SK-N-SH treated with all-trans-retinoic acid at 6 μM for 48 hours (cell line): ENCODE data around the gene KRT78.

Experiments used
- ATAC-seq: fragments of 200-7000 bp; cut with Tn5 transposase; 3 replicates; pipeline ENCODE4 v1.9.1; 2020; ENCODE audit warnings: mild to moderate bottlenecking, moderate library complexity
- ARNTL ChIP-seq: fragments of 450-650 bp; formaldehyde crosslinking; IDR thresholded peaks from 2 replicates; pipeline ENCODE4 v1.5.0; 2020; ENCODE audit warnings: low read depth, mild to moderate bottlenecking, moderate library complexity, borderline replicate concordance
- BACH2 ChIP-seq: fragments of 250-450 bp; sonication (Bioruptor Pico); IDR thresholded peaks from 2 replicates; pipeline ENCODE4 v1.9.0; 2021; ENCODE audit warnings: mild to moderate bottlenecking, borderline replicate concordance
- CSDC2 ChIP-seq: fragments of 250-450 bp; sonication (Bioruptor Pico); IDR thresholded peaks from 2 replicates; pipeline ENCODE4 v1.5.0; 2020; ENCODE audit warnings: mild to moderate bottlenecking, moderate library complexity
- ESRRG ChIP-seq: fragments of 250-450 bp; sonication (Bioruptor Pico); IDR thresholded peaks from 2 replicates; pipeline ENCODE4 v1.6.1; 2021; ENCODE audit warnings: mild to moderate bottlenecking
- GLIS3 ChIP-seq: fragments of 250-450 bp; sonication (Bioruptor Pico); IDR thresholded peaks from 2 replicates; pipeline ENCODE4 v1.5.0; 2020; ENCODE audit warnings: mild to moderate bottlenecking, moderate library complexity
- ISL1 ChIP-seq: fragments of 250-450 bp; sonication (Bioruptor Pico); IDR thresholded peaks from 2 replicates; pipeline ENCODE4 v2.1.2; 2022; ENCODE audit warnings: mild to moderate bottlenecking, moderate library complexity
- OSR1 ChIP-seq: fragments of 250-450 bp; sonication (Bioruptor Pico); IDR thresholded peaks from 2 replicates; pipeline ENCODE4 v1.8.0; 2022; ENCODE audit warnings: moderate library complexity, mild to moderate bottlenecking, inconsistent platforms
- PPARA ChIP-seq: fragments of 250-450 bp; sonication (Bioruptor Pico); IDR thresholded peaks from 2 replicates; pipeline ENCODE4 v1.5.0; 2020; ENCODE audit warnings: mild to moderate bottlenecking, borderline replicate concordance
- RARB ChIP-seq: fragments of 250-450 bp; sonication (Bioruptor Pico); IDR thresholded peaks from 2 replicates; pipeline ENCODE4 v1.8.0; 2021; ENCODE audit warnings: mild to moderate bottlenecking, moderate library complexity
- TCF4 ChIP-seq: fragments of 250-450 bp; sonication (Bioruptor Pico); IDR thresholded peaks from 2 replicates; pipeline ENCODE4 v1.8.0; 2021; ENCODE audit warnings: mild to moderate bottlenecking, moderate library complexity, borderline replicate concordance
- TOX ChIP-seq: fragments of 250-450 bp; sonication (Bioruptor Pico); IDR thresholded peaks from 2 replicates; pipeline ENCODE4 v1.8.0; 2021; ENCODE audit warnings: mild to moderate bottlenecking, moderate library complexity, borderline replicate concordance
- ZFP3 ChIP-seq: fragments of 250-450 bp; sonication (Bioruptor Pico); IDR thresholded peaks from 2 replicates; pipeline ENCODE4 v1.5.0; 2020; ENCODE audit warnings: mild to moderate bottlenecking, moderate library complexity
- ZFP30 ChIP-seq: fragments of 450-650 bp; formaldehyde crosslinking; IDR thresholded peaks from 2 replicates; pipeline ENCODE4 v1.5.0; 2022; ENCODE audit warnings: mild to moderate bottlenecking, moderate library complexity
- ZNF565 ChIP-seq: fragments of 450-650 bp; formaldehyde crosslinking; conservative IDR thresholded peaks from 2 replicates; pipeline ENCODE4 v1.5.0; 2020; ENCODE audit warnings: low read depth, mild to moderate bottlenecking, moderate library complexity
- ZNF70 ChIP-seq: fragments of 450-650 bp; formaldehyde crosslinking; IDR thresholded peaks from 2 replicates; pipeline ENCODE4 v1.5.0; 2020; ENCODE audit warnings: mild to moderate bottlenecking, moderate library complexity
- ZNF8 ChIP-seq: fragments of 450-650 bp; formaldehyde crosslinking; IDR thresholded peaks from 2 replicates; pipeline ENCODE4 v1.5.0; 2020; ENCODE audit warnings: mild to moderate bottlenecking, moderate library complexity
- TF ChIP-seq, protein P1 (sequence below): fragments of 250-450 bp; sonication (Bioruptor Pico); IDR thresholded peaks from 2 replicates; pipeline ENCODE4 v1.8.0; 2020; ENCODE audit warnings: mild to moderate bottlenecking, moderate library complexity, borderline replicate concordance
- TF ChIP-seq, protein P2 (sequence below): fragments of 250-450 bp; sonication (Bioruptor Pico); IDR thresholded peaks from 2 replicates; pipeline ENCODE4 v1.5.1; 2021; ENCODE audit warnings: mild to moderate bottlenecking, moderate library complexity
- TF ChIP-seq, protein P3 (sequence below): fragments of 250-450 bp; sonication (Bioruptor Pico); IDR thresholded peaks from 2 replicates; pipeline ENCODE4 v1.5.0; 2020; ENCODE audit warnings: mild to moderate bottlenecking, moderate library complexity
- TF ChIP-seq, protein P4 (sequence below): fragments of 250-450 bp; sonication (Bioruptor Pico); IDR thresholded peaks from 2 replicates; pipeline ENCODE4 v1.8.0; 2021; ENCODE audit warnings: low read depth, mild to moderate bottlenecking, moderate library complexity, borderline replicate concordance

The KRT78 gene

DNA sequence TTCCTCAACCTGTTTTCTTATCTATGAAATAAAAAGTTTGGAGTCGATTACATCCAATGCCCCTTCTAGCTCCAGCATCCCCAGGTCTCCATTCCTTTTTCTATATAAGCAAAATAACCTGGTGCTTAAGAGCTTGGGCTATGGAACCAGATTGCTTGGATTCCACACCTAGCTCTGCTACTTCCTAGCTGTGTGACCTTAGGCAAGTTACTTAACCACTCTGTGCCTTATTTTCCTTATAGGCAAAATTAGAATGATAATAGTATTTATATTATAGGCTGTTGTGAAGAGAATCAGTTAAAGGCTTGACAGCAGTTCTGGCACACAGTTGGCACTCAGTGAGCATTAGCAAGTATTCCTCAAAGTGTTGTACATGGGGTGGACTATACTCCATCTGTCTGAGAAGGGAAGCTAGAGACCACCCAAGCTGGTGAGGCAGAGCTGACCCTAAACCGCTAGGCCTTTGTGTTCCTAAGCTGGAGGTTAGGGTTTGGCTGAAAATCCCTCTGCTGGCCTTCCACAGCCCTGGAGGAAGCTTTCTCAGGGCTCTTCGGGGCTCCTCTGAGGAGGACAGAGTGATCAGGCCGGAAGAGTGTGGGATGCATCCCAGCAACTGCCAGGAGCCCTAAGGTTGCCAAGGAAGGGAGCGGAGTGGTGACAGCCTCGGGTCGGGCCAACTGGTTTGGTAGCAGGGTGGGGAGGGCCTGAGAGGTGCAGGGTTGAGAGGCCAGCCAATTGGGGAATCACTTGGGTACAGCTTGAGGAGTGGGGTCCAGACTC, 28.9 kb downstream of the KRT78 start:
- TF ChIP-seq ZNF8 (CRISPR knock-in tag): no peak
- TF ChIP-seq ARNTL: no peak
- TF ChIP-seq ZFP3 (CRISPR knock-in tag): no peak
- TF ChIP-seq BACH2 (CRISPR knock-in tag): no peak
- TF ChIP-seq, protein P1, sequence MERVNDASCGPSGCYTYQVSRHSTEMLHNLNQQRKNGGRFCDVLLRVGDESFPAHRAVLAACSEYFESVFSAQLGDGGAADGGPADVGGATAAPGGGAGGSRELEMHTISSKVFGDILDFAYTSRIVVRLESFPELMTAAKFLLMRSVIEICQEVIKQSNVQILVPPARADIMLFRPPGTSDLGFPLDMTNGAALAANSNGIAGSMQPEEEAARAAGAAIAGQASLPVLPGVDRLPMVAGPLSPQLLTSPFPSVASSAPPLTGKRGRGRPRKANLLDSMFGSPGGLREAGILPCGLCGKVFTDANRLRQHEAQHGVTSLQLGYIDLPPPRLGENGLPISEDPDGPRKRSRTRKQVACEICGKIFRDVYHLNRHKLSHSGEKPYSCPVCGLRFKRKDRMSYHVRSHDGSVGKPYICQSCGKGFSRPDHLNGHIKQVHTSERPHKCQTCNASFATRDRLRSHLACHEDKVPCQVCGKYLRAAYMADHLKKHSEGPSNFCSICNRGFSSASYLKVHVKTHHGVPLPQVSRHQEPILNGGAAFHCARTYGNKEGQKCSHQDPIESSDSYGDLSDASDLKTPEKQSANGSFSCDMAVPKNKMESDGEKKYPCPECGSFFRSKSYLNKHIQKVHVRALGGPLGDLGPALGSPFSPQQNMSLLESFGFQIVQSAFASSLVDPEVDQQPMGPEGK: no peak
- no peak for TF ChIP-seq CSDC2 (CRISPR knock-in tag)
- no peak for TF ChIP-seq ZFP30 (CRISPR knock-in tag)
- no peak for TF ChIP-seq ESRRG (CRISPR knock-in tag)
- TF ChIP-seq ZNF565 (CRISPR knock-in tag): no peak
- no peak for TF ChIP-seq RARB (CRISPR knock-in tag)
- TF ChIP-seq PPARA (CRISPR knock-in tag): no peak
- TF ChIP-seq TCF4 (CRISPR knock-in tag): no peak
- TF ChIP-seq OSR1: no peak
- no peak for TF ChIP-seq TOX (CRISPR knock-in tag)
- TF ChIP-seq, protein P2, sequence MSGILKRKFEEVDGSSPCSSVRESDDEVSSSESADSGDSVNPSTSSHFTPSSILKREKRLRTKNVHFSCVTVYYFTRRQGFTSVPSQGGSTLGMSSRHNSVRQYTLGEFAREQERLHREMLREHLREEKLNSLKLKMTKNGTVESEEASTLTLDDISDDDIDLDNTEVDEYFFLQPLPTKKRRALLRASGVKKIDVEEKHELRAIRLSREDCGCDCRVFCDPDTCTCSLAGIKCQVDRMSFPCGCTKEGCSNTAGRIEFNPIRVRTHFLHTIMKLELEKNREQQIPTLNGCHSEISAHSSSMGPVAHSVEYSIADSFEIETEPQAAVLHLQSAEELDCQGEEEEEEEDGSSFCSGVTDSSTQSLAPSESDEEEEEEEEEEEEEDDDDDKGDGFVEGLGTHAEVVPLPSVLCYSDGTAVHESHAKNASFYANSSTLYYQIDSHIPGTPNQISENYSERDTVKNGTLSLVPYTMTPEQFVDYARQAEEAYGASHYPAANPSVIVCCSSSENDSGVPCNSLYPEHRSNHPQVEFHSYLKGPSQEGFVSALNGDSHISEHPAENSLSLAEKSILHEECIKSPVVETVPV (CRISPR knock-in tag): no peak
- TF ChIP-seq, protein P3, sequence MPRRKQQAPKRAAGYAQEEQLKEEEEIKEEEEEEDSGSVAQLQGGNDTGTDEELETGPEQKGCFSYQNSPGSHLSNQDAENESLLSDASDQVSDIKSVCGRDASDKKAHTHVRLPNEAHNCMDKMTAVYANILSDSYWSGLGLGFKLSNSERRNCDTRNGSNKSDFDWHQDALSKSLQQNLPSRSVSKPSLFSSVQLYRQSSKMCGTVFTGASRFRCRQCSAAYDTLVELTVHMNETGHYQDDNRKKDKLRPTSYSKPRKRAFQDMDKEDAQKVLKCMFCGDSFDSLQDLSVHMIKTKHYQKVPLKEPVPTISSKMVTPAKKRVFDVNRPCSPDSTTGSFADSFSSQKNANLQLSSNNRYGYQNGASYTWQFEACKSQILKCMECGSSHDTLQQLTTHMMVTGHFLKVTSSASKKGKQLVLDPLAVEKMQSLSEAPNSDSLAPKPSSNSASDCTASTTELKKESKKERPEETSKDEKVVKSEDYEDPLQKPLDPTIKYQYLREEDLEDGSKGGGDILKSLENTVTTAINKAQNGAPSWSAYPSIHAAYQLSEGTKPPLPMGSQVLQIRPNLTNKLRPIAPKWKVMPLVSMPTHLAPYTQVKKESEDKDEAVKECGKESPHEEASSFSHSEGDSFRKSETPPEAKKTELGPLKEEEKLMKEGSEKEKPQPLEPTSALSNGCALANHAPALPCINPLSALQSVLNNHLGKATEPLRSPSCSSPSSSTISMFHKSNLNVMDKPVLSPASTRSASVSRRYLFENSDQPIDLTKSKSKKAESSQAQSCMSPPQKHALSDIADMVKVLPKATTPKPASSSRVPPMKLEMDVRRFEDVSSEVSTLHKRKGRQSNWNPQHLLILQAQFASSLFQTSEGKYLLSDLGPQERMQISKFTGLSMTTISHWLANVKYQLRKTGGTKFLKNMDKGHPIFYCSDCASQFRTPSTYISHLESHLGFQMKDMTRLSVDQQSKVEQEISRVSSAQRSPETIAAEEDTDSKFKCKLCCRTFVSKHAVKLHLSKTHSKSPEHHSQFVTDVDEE (CRISPR knock-in tag): no peak
- TF ChIP-seq ISL1: no peak
- TF ChIP-seq, all 23 proteins: peak for 0
- ATAC-seq: no peak

DNA sequence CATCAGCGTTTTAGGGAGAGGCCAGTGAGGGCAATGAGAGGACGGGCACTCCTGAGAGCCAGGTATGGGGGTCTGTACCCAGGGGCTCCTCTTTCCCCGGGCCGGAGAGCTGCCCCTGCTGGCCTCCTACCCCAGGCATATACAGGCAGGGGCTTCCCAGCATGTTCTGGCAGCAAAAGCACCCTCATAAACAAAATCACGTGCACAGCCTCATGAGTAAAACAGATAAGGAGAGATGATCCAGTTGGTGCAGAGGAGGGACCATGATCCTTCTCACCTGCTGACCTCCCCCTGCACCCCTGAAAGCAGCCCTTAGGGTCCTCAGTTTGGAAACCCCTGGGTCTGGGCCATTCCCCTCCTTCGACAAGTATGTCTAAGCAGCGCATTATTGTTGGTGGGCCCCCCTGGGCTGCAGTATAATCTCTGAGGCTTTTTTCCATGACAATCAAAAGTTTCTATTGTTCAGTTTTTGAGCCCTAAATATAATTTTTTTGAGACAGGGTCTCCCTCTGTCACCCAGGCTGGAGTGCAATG, 29.8 kb downstream of the KRT78 start:
- TF ChIP-seq ZNF8 (CRISPR knock-in tag) (no peak), RARB (CRISPR knock-in tag) (no peak), TOX (CRISPR knock-in tag) (no peak), ARNTL (no peak), CSDC2 (CRISPR knock-in tag) (no peak), TCF4 (CRISPR knock-in tag) (no peak), BACH2 (CRISPR knock-in tag) (no peak), ZNF70 (CRISPR knock-in tag) (no peak), ZFP3 (CRISPR knock-in tag) (no peak), ESRRG (CRISPR knock-in tag) (no peak), OSR1 (no peak), GLIS3 (CRISPR knock-in tag) (no peak)
- TF ChIP-seq, protein P4, sequence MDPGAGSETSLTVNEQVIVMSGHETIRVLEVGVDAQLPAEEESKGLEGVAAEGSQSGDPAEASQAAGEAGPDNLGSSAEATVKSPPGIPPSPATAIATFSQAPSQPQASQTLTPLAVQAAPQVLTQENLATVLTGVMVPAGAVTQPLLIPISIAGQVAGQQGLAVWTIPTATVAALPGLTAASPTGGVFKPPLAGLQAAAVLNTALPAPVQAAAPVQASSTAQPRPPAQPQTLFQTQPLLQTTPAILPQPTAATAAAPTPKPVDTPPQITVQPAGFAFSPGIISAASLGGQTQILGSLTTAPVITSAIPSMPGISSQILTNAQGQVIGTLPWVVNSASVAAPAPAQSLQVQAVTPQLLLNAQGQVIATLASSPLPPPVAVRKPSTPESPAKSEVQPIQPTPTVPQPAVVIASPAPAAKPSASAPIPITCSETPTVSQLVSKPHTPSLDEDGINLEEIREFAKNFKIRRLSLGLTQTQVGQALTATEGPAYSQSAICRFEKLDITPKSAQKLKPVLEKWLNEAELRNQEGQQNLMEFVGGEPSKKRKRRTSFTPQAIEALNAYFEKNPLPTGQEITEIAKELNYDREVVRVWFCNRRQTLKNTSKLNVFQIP: no peak
- TF ChIP-seq, protein P2 (CRISPR knock-in tag): no peak
- ATAC-seq: no peak
